Stimulated activated CD8-positive, alpha-beta memory T cell treated with anti-CD3 and anti-CD28 coated beads, Interleukin-4, amount 100 ng/mL, for 24 hours (primary cell): Measurements from ENCODE around the gene NCKAP1.
"Not testable (repeated sequence)": the region's sequence is repeated elsewhere in the genome, so short reads cannot be mapped to it uniquely, and the experiment has no call there.

ENCODE experiments used
- DNase-seq: peaks from one replicate; pipeline ENCODE4 v3.0.0-alpha.2; 2020; ENCODE audit warnings: low read depth

NCKAP1 gene

GRCh38 chr2:182906454-182906853 lies 131.8 kb downstream of the NCKAP1 start:
- DNase-seq, result no peak

GRCh38 chr2:182904844-182905243 lies 133.4 kb downstream of the NCKAP1 start:
- no peak for DNase-seq

- DNase-seq, result no peak
Measured at GRCh38 chr2:182903566-182903965, 134.7 kb downstream of the NCKAP1 start.

DNA sequence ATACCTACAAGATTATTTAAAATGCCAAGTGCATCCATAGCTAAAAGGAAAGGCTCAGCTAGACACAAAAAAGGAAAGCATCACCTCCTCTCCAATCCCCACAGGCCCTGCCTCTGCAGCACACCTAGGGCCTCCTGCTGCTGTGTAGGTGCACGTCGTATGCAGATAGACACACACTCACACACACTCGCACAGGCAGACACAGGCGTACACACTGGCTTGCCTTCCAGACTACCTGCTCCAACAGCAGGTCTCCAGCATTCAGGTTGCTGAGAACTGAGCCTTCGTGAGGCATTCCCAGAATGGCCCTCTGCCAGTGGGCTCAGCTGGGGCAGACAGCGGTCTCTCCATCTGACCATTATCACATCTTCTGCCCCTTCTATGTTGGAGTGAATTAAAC lies 136.5 kb downstream of the NCKAP1 start:
- no peak for DNase-seq

GRCh38 chr2:182898718-182899117 lies 139.5 kb downstream of the NCKAP1 start:
- no peak for DNase-seq

GRCh38 chr2:182897137-182897536 lies 141.1 kb downstream of the NCKAP1 start:
- DNase-seq, result no peak

GRCh38 chr2:182895798-182896197 lies 142.5 kb downstream of the NCKAP1 start:
- no peak for DNase-seq

DNA sequence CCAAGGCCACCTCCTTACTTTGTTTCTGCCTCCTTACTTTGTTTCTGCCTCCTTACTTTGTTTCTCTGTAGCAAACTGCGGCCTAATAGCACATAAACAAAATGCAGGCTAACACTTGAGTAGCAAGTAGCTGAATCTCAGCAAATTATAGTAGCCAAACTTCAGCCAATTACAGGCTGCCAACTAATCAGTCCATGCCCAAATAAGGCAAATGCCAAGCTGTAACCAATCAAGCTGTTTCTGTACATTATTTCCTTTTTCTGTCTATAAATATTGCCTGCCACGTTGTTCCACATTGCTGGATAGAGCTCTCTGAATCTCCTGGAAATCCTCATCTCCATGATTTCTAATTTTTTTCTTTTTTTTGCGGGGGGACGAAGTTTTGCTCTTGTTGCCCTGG lies 143.1 kb downstream of the NCKAP1 start:
- no peak for DNase-seq

GRCh38 chr2:182894174-182894573 lies 144.1 kb downstream of the NCKAP1 start:
- DNase-seq, result no peak

DNA sequence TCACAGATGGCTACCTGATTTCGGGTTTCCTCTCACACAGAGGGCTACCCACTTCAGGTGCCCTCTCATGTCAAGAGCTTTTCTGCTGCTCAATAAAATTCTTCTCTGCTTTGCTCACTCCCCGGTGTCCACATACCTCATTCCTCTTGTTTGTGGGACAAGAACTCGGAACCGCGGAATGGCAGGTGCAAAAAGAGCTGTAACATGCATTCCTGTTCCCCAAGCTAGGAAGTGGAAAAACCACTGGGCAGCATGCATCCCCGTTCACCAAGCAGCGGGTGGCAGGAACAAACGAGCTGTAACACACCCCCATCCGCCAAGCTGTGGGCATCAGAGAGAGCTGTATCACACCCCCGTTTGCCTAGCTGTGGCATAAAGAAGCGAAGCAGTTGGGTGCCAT lies 144.6 kb downstream of the NCKAP1 start:
- DNase-seq, result no peak

GRCh38 chr2:182893035-182893434 lies 145.2 kb downstream of the NCKAP1 start:
- DNase-seq, result not testable (repeated sequence)

GRCh38 chr2:182891611-182892010 lies 146.6 kb downstream of the NCKAP1 start:
- DNase-seq, result no peak

GRCh38 chr2:182890773-182891378 lies 147.4 kb downstream of the NCKAP1 start:
- DNase-seq, result no peak

DNA sequence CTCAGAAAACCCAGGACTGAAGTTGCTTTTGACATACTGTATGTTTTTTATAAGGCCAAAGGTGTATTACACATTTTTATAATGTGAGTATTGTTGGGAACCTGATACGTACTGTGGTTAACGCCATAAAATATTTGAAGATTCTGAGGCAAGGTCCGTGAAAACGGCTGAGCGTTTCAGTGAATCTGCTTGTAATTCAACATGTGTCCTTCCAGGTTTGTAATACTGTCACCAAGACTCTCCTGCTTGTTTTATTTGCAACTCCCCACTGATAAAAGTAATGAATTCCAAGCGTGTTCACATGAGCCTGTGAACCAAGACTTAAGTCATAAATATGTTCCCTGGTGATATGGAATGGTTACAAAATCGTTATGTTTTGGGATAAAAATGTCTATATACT lies 148.0 kb downstream of the NCKAP1 start:
- no peak for DNase-seq

- DNase-seq, result no peak
Measured at GRCh38 chr2:182887753-182888415, 150.4 kb downstream of the NCKAP1 start.

GRCh38 chr2:182887093-182887492 lies 151.2 kb downstream of the NCKAP1 start:
- no peak for DNase-seq

GRCh38 chr2:182885771-182886170 lies 152.5 kb downstream of the NCKAP1 start:
- DNase-seq, result no peak

GRCh38 chr2:182883451-182883850 lies 154.8 kb downstream of the NCKAP1 start:
- no peak for DNase-seq

GRCh38 chr2:182880100-182880499 lies 158.2 kb downstream of the NCKAP1 start:
- not testable (repeated sequence) for DNase-seq

DNA sequence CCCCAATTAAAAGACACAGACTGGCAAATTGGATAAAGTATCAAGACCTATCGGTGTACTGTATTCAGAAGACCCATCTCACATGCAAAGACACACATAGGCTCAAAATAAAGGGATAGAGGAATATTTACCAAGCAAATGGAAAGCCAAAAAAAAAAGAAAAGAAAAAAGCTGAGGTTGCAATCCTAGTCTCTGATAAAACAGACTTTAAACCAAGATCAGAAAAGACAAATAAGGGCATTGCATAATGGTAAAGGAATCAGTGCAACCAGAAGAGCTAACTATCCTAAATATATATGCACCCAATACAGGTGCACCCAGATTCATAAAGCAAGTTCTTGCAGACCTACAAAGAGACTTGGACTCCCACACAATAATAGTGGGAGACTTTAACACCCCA lies 161.6 kb downstream of the NCKAP1 start:
- not testable (repeated sequence) for DNase-seq

GRCh38 chr2:182870227-182870626 lies 168.0 kb downstream of the NCKAP1 start:
- DNase-seq, result no peak

DNA sequence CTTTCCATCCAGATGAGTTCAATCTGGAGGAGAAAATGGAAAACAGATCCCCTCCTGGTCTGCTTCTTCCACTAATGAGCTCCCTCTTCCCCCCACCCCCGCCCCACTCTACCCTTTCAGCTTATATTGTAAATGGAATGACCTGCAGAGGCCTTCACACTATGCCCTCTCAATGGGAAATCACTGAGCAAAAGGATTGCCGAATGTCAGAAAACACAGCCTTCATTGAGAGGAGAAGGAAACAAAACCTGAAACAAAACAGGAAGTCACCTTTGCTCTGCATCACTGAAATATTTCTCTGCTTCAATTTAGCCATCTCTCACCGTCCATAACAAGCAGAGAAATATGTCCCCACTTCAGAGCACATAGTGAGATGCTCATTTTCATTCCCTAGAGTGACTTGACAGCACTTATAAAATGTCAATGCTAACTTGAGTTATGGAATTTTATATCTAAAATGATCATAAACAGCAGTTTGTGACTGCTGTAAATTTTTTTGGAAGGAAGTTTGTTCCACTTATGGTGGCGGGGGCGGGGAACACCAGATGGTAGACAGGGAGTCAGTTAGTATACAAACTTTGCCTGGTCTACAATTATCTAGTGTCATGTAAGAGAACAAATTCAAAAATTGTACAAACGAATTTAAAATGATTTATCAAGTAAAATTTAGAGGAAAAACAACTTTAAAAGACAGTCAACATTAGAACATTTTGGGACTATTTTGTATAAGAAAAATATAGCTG lies 170.0 kb downstream of the NCKAP1 start:
- no peak for DNase-seq

- no peak for DNase-seq
Measured at GRCh38 chr2:182867426-182868053, 170.7 kb downstream of the NCKAP1 start.
